ENCODE measurements around the gene CAMK1G.

Gene CAMK1G

DNA sequence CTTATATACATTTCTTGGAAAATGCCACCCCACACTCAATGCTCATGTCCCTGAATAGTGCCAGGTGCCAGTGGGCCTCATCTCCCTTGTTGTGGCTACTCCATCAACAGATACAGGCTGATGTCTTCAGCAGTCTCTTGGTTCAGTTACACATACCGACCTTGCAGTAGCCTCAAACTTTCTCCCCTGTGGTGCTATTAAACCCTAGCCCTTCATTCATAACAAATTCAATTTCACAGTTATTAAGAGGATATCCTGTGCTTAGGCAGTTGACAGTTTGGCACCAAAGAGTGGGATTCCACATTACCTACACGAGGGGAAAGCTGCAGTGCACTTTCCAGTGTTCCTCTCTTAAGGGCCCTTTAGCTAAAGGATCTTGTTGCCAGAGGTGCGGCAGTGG lies 35.9 kb upstream of the CAMK1G start:
- DNase-seq (no peak), ATAC-seq (ENCODE audit: insufficient read depth, low read depth) (no peak)
- Histone ChIP-seq H3K4me3 (ENCODE audit: low read depth in 1 of 2, low read length in 2 of 2) (no peak overlapping the region), H3K4me1 (ENCODE audit: insufficient read depth, low read length) (no peaks in the 10 kb centered on the region), H3K36me3 (ENCODE audit: insufficient read depth, low read length) (no peaks in the 10 kb centered on the region), H3K27ac (ENCODE audit: low read length) (no peak overlapping the region), H3K79me2 (ENCODE audit: insufficient read depth, low read length) (no peaks in the 10 kb centered on the region), H3K9ac (ENCODE audit: low read depth, low read length) (no peak overlapping the region), H3K9me3 (ENCODE audit: insufficient read depth, low read length, severe bottlenecking) (no peaks in the 10 kb centered on the region), H3K4me2 (ENCODE audit: insufficient read depth, low read length) (no peak overlapping the region), H3K27me3 (ENCODE audit: insufficient read depth, low read length, poor library complexity) (peaks cover 6% of the 10 kb centered on the region), H2AFZ (ENCODE audit: low read depth, low read length) (no peak overlapping the region), H4K20me1 (ENCODE audit: insufficient read depth, low read length) (no peaks in the 10 kb centered on the region)
- TF ChIP-seq, protein P1, sequence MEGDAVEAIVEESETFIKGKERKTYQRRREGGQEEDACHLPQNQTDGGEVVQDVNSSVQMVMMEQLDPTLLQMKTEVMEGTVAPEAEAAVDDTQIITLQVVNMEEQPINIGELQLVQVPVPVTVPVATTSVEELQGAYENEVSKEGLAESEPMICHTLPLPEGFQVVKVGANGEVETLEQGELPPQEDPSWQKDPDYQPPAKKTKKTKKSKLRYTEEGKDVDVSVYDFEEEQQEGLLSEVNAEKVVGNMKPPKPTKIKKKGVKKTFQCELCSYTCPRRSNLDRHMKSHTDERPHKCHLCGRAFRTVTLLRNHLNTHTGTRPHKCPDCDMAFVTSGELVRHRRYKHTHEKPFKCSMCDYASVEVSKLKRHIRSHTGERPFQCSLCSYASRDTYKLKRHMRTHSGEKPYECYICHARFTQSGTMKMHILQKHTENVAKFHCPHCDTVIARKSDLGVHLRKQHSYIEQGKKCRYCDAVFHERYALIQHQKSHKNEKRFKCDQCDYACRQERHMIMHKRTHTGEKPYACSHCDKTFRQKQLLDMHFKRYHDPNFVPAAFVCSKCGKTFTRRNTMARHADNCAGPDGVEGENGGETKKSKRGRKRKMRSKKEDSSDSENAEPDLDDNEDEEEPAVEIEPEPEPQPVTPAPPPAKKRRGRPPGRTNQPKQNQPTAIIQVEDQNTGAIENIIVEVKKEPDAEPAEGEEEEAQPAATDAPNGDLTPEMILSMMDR (IDR thresholded peaks at IDR 0.05; ENCODE audit: borderline replicate concordance, extremely low read depth, low read length, poor library complexity, severe bottlenecking), result no peak
- TF ChIP-seq EZH2 (IDR thresholded peaks at IDR 0.05; ENCODE audit: borderline replicate concordance, low read depth, low read length, severe bottlenecking), result no peak

DNA sequence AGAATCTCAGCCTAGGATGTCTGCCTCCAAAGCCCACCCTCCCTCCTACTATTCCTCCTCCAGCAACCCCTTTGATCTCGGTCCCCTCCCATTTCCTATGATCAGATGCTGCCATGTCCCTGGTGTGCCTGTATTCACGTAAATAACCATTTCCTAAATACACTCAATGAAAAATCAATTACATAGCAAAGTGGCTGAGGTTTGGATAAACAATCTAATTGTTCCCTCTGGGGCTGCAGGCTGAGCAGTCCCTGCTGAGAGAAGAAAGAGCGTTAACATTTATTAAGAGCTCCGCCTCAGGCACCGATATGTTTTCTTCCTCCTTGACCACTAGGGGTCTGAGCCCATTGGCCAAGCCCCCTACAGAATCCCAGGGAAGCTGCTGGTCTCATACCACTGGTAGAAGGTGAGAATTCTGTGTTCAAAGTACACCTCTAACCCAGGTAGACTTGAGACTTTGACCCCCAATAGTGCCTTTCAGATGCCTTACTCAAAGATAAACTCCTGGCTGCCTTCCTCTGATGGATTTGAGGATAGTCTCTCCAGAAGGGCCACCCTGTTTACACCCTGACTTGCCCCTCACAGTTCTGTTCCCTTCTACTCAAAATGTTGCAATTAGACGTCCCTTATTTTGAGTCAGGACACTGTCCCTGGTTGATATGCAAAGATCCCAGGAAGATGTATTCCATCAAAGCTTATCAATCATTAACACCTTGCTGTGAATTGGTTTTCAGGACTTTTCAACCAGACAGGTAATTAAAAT lies 33.9 kb upstream of the CAMK1G start:
- ATAC-seq (ENCODE audit: insufficient read depth, low read depth) (peak; percentile 72; the same call in 2 of the 3 replicates), DNase-seq (peak; percentile 19)
- Histone ChIP-seq H2AFZ (ENCODE audit: low read depth, low read length) (no peak overlapping the region), H3K79me2 (ENCODE audit: insufficient read depth, low read length) (no peaks in the 10 kb centered on the region), H3K9ac (ENCODE audit: low read depth, low read length) (no peak overlapping the region), H4K20me1 (ENCODE audit: insufficient read depth, low read length) (no peaks in the 10 kb centered on the region), H3K4me2 (ENCODE audit: insufficient read depth, low read length) (no peak overlapping the region), H3K27ac (ENCODE audit: low read length) (no peak overlapping the region), H3K4me3 (ENCODE audit: low read depth in 1 of 2, low read length in 2 of 2) (no peak overlapping the region), H3K27me3 (ENCODE audit: insufficient read depth, low read length, poor library complexity) (peaks cover 2% of the 10 kb centered on the region), H3K4me1 (ENCODE audit: insufficient read depth, low read length) (no peaks in the 10 kb centered on the region), H3K36me3 (ENCODE audit: insufficient read depth, low read length) (no peaks in the 10 kb centered on the region), H3K9me3 (ENCODE audit: insufficient read depth, low read length, severe bottlenecking) (no peaks in the 10 kb centered on the region)
- TF ChIP-seq EZH2 (IDR thresholded peaks at IDR 0.05; ENCODE audit: borderline replicate concordance, low read depth, low read length, severe bottlenecking), result no peak
- TF ChIP-seq, protein P1 (IDR thresholded peaks at IDR 0.05; ENCODE audit: borderline replicate concordance, extremely low read depth, low read length, poor library complexity, severe bottlenecking), result no peak

DNA sequence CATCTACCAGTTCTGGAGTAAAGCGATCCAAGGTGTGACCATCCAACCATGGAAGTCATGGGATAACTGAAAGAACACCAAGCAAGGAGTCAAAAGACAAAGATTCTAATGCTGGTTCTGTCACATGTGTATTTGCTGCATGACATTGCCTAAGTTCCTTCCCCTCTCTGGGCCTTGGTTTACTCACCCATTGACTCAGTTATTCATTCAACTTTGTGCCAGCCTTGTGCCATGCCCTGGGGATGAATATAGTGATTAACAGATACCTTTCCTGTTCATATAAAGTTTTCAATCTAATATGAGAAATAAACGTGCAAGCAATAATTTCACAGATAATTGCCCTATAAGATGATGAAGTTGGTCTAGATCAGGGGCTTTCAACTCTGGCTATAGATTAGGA lies 33.0 kb upstream of the CAMK1G start:
- Histone ChIP-seq H4K20me1 (ENCODE audit: insufficient read depth, low read length) (no peaks in the 10 kb centered on the region), H3K9me3 (ENCODE audit: insufficient read depth, low read length, severe bottlenecking) (no peaks in the 10 kb centered on the region), H3K79me2 (ENCODE audit: insufficient read depth, low read length) (no peaks in the 10 kb centered on the region), H2AFZ (ENCODE audit: low read depth, low read length) (no peak overlapping the region), H3K4me3 (ENCODE audit: low read depth in 1 of 2, low read length in 2 of 2) (no peak overlapping the region), H3K27ac (ENCODE audit: low read length) (no peak overlapping the region), H3K36me3 (ENCODE audit: insufficient read depth, low read length) (no peaks in the 10 kb centered on the region), H3K9ac (ENCODE audit: low read depth, low read length) (no peak overlapping the region), H3K4me1 (ENCODE audit: insufficient read depth, low read length) (no peaks in the 10 kb centered on the region), H3K4me2 (ENCODE audit: insufficient read depth, low read length) (no peak overlapping the region), H3K27me3 (ENCODE audit: insufficient read depth, low read length, poor library complexity) (peaks cover 2% of the 10 kb centered on the region)
- TF ChIP-seq, protein P1 (IDR thresholded peaks at IDR 0.05; ENCODE audit: borderline replicate concordance, extremely low read depth, low read length, poor library complexity, severe bottlenecking), result no peak
- no peak for TF ChIP-seq EZH2 (IDR thresholded peaks at IDR 0.05; ENCODE audit: borderline replicate concordance, low read depth, low read length, severe bottlenecking)
- DNase-seq (no peak), ATAC-seq (ENCODE audit: insufficient read depth, low read depth) (no peak)

Measured in DND-41 (cell line).